HG03060 (cell line): Measurements from ENCODE around the gene RORB.

Experiments used
- ATAC-seq: cut with Tn5 transposase; IDR thresholded peaks from one replicate; pipeline ENCODE4 v1.9.1; 2021; ENCODE audit warnings: low read depth, moderate number of reproducible peaks; ENCODE audit not compliant: unreplicated experiment

Gene RORB

GRCh38 chr9:74496819-74497747, at the start of gene RORB:
RORB (plus strand) TSS chr9:74497335; CDS start chr9:74497977, 642 bp downstream.
- ATAC-seq: no peak

GRCh38 chr9:74447451-74448193, 49.5 kb upstream of the RORB start:
- no peak for ATAC-seq

GRCh38 chr9:74449060-74449459, 48.1 kb upstream of the RORB start:
- ATAC-seq: no peak

- no peak for ATAC-seq
Observed at GRCh38 chr9:74458832-74459231, 38.3 kb upstream of the RORB start.

GRCh38 chr9:74463825-74464224, 33.3 kb upstream of the RORB start:
- no peak for ATAC-seq

- no peak for ATAC-seq
Observed at GRCh38 chr9:74478606-74479005, 18.5 kb upstream of the RORB start.

- ATAC-seq: no peak
Observed at GRCh38 chr9:74479711-74480110, 17.4 kb upstream of the RORB start.

- ATAC-seq: no peak
Observed at GRCh38 chr9:74487395-74487794, 9.7 kb upstream of the RORB start.

- no peak for ATAC-seq
Observed at GRCh38 chr9:74493512-74493911, 3.6 kb upstream of the RORB start.

- no peak for ATAC-seq
Observed at GRCh38 chr9:74494490-74494889, 2.6 kb upstream of the RORB start.

GRCh38 chr9:74496406-74496805, 729 bp upstream of the RORB start:
- no peak for ATAC-seq

GRCh38 chr9:74497748-74498620, 849 bp downstream of the RORB start:
- ATAC-seq: no peak

- ATAC-seq: no peak
Observed at GRCh38 chr9:74498621-74499095, 1.5 kb downstream of the RORB start.

GRCh38 chr9:74499111-74499601, 2.0 kb downstream of the RORB start:
- ATAC-seq: no peak

GRCh38 chr9:74499770-74500583, 2.8 kb downstream of the RORB start:
- no peak for ATAC-seq

GRCh38 chr9:74500584-74500924, 3.4 kb downstream of the RORB start:
- no peak for ATAC-seq

- no peak for ATAC-seq
Observed at GRCh38 chr9:74501570-74501969, 4.4 kb downstream of the RORB start.

GRCh38 chr9:74503219-74503618, 6.1 kb downstream of the RORB start:
- no peak for ATAC-seq

GRCh38 chr9:74503666-74504065, 6.5 kb downstream of the RORB start:
- ATAC-seq: no peak

- no peak for ATAC-seq
Observed at GRCh38 chr9:74511333-74511732, 14.2 kb downstream of the RORB start.
